HepG2 (cell line): ENCODE data around the gene NOSIP. TPM values are rescaled to one million over a fixed set of nuclear protein-coding genes. Genes with fewer than 3 reads are reported as not detected.

ENCODE experiments used
- ATAD3A ChIP-seq: sonication (generic); formaldehyde crosslinking; IDR thresholded peaks from 2 replicates; pipeline ENCODE4 v1.4.0; 2020; ENCODE audit warnings: missing genetic modification reagents
- BRCA1 ChIP-seq: sonication (generic); formaldehyde crosslinking; IDR thresholded peaks from 2 replicates; pipeline ENCODE4 v1.4.0; 2020; ENCODE audit warnings: missing genetic modification reagents
- EEA1 ChIP-seq: sonication (generic); formaldehyde crosslinking; IDR thresholded peaks from 2 replicates; pipeline ENCODE4 v1.5.1; 2020; ENCODE audit warnings: mild to moderate bottlenecking, missing genetic modification reagents, borderline replicate concordance
- FOXA3 ChIP-seq: IDR thresholded peaks from 2 replicates; pipeline ENCODE4 v1.6.1; 2016; ENCODE audit warnings: missing genetic modification reagents, missing compliant biosample characterization
- GABPB1 ChIP-seq: IDR thresholded peaks from 2 replicates; pipeline ENCODE4 v1.6.1; 2016; ENCODE audit warnings: mild to moderate bottlenecking, missing genetic modification reagents, moderate library complexity, missing compliant biosample characterization
- GLI4 ChIP-seq: sonication (generic); formaldehyde crosslinking; IDR thresholded peaks from 2 replicates; pipeline ENCODE4 v1.5.1; 2020; ENCODE audit warnings: missing genetic modification reagents, mild to moderate bottlenecking, moderate library complexity, borderline replicate concordance
- HNF1A ChIP-seq, 2 experiments: sonication (generic) in 1 of 2; formaldehyde crosslinking in 1 of 2; IDR thresholded peaks; 2 replicates each; pipeline versions ENCODE4 v1.4.0 to v1.6.1; 2016 to 2020; ENCODE audit warnings: borderline replicate concordance in 1 of 2, low read depth in 1 of 2, mild to moderate bottlenecking in 1 of 2, missing genetic modification reagents in 1 of 2
- IKZF5 ChIP-seq: IDR thresholded peaks from 2 replicates; pipeline ENCODE4 v1.6.1; 2018; ENCODE audit warnings: missing genetic modification reagents, mild to moderate bottlenecking, missing compliant biosample characterization
- LCORL ChIP-seq, 2 experiments: fragments of 450-650 bp in 1 of 2; sonication (generic) in 1 of 2; formaldehyde crosslinking in 1 of 2; IDR thresholded peaks; 2 replicates each; pipeline versions ENCODE4 v1.5.0 to v1.6.1; 2017 to 2020; ENCODE audit warnings: antibody characterized with exemption in 1 of 2, missing genetic modification reagents in 1 of 2
- MAFK ChIP-seq, 2 experiments: IDR thresholded peaks in 1 of 2; conservative IDR thresholded peaks in 1 of 2; 2 replicates each; pipeline ENCODE4 v1.6.1; 2011; ENCODE audit warnings: improper control_type of control experiment in 2 of 2, low read length in 2 of 2
- MTF1 ChIP-seq: sonication (generic); formaldehyde crosslinking; IDR thresholded peaks from 2 replicates; pipeline ENCODE4 v1.5.0; 2020; ENCODE audit warnings: missing genetic modification reagents
- RXRB ChIP-seq: IDR thresholded peaks from 2 replicates; pipeline ENCODE4 v1.6.1; 2016; ENCODE audit warnings: borderline replicate concordance, missing genetic modification reagents, missing compliant biosample characterization
- SMAD3 ChIP-seq: sonication (generic); formaldehyde crosslinking; IDR thresholded peaks from 2 replicates; pipeline ENCODE4 v1.4.0; 2020; ENCODE audit warnings: missing genetic modification reagents
- TBX3 ChIP-seq: fragments of 450-650 bp; IDR thresholded peaks from 2 replicates; pipeline ENCODE4 v1.6.1; 2017; ENCODE audit warnings: antibody characterized with exemption, mild to moderate bottlenecking, inconsistent platforms, borderline replicate concordance
- ZBTB38 ChIP-seq: sonication (generic); formaldehyde crosslinking; IDR thresholded peaks from 2 replicates; pipeline ENCODE4 v1.5.1; 2020; ENCODE audit warnings: mild to moderate bottlenecking, missing genetic modification reagents
- ZNF276 ChIP-seq: sonication (generic); formaldehyde crosslinking; IDR thresholded peaks from 2 replicates; pipeline ENCODE4 v1.4.0; 2020; ENCODE audit warnings: mild to moderate bottlenecking, low read depth, missing genetic modification reagents
- ZNF7 ChIP-seq: IDR thresholded peaks from 2 replicates; pipeline ENCODE4 v1.6.1; 2016; ENCODE audit warnings: missing biosample characterization, missing genetic modification reagents
- ZNF770 ChIP-seq: sonication (generic); formaldehyde crosslinking; IDR thresholded peaks from 2 replicates; pipeline ENCODE4 v1.5.0; 2020; ENCODE audit warnings: mild to moderate bottlenecking, missing genetic modification reagents
- polyA plus RNA-seq, 8 experiments: library from polyadenylated mRNA; depleted of rRNA in 3 of 8; stranded (reverse) in 7 of 8; unstranded in 1 of 8; fragments of >200 nt; fragmentation: Illumina TruSeq in 4 of 8; extraction: Trizol in 4 of 8; gene quantifications; 2 replicates each; pipeline versions ENCODE4 v1.2.1 to v1.2.3, GENCODE V29; 2011 to 2016; ENCODE audit warnings: low read depth in 4 of 8, missing spikeins in 1 of 8, mixed read lengths in 1 of 8; ENCODE audit not compliant: insufficient read depth in 1 of 8
- total RNA-seq, 5 experiments: library from RNA; depleted of rRNA; stranded (reverse); fragments of >200 nt; fragmentation: Illumina TruSeq; extraction: Trizol; gene quantifications; 2 replicates each; pipeline ENCODE4 v1.2.3, GENCODE V29; 2016; ENCODE audit warnings: low read depth in 1 of 5

The NOSIP gene
- total and polyA plus RNA-seq, 2 of the 13 experiments (the other 11 are each of a cell fraction or from before 2014, with no cell fraction given): 54.3 to 78.0 TPM

- TF ChIP-seq HNF1A (IDR thresholded peaks at IDR 0.05; ENCODE audit: low read depth): no peak
- no peak for TF ChIP-seq HNF1A (CRISPR knock-in tag; IDR thresholded peaks at IDR 0.05; ENCODE audit: borderline replicate concordance)
- 0 out of 2 replicates have a peak, but pooled peaks have one; percentile 34 for TF ChIP-seq TBX3
- no peak for TF ChIP-seq GLI4 (CRISPR knock-in tag)
- TF ChIP-seq ATAD3A: no peak
- no peak for TF ChIP-seq BRCA1 (CRISPR knock-in tag)
- peak; percentile 68; the same call in 1 of the 2 replicates for TF ChIP-seq RXRB
- no peak; the same call in 1 of the 2 replicates for TF ChIP-seq IKZF5 (CRISPR knock-in tag)
- no peak for TF ChIP-seq LCORL (IDR thresholded peaks at IDR 0.05)
- TF ChIP-seq LCORL (CRISPR knock-in tag; IDR thresholded peaks at IDR 0.05): 0 out of 2 replicates have a peak, but pooled peaks have one; percentile 28
- peak; percentile 81 for TF ChIP-seq ZBTB38 (CRISPR knock-in tag)
- TF ChIP-seq MAFK (conservative IDR thresholded peaks at IDR 0.05 in 1 of 2, IDR thresholded peaks at IDR 0.05 in 1 of 2; ENCODE audit: low read length in 2 of 2): no peak
- no peak for TF ChIP-seq ZNF770 (CRISPR knock-in tag)
- TF ChIP-seq GABPB1 (CRISPR knock-in tag): 0 out of 2 replicates have a peak, but pooled peaks have one; percentile 20
- TF ChIP-seq FOXA3 (CRISPR knock-in tag): peak; percentile 57
- TF ChIP-seq SMAD3: no peak
- TF ChIP-seq MTF1 (CRISPR knock-in tag): no peak
- no peak for TF ChIP-seq ZNF7 (CRISPR knock-in tag)
- no peak for TF ChIP-seq ZNF276 (CRISPR knock-in tag)
- TF ChIP-seq EEA1: no peak
These were observed 33.9 kb upstream of the NOSIP start (continued) for GRCh38 chr19:49614096-49614833.
